ENCODE measurements around the gene UBTD2. TPM values are rescaled to one million over a fixed set of nuclear protein-coding genes. Genes with fewer than 3 reads are reported as not detected.
"Not testable (repeated sequence)": the region's sequence is repeated elsewhere in the genome, so short reads cannot be mapped to it uniquely, and the experiment has no call there.

UBTD2 gene
- 22.3 TPM for polyA plus RNA-seq (2012; ENCODE audit: insufficient read depth, insufficient read length, low read depth)

GRCh38 chr5:172283020-172283861, at the start of gene UBTD2:
Gene UBTD2 (minus strand): TSS chr5:172283764. CDS start chr5:172283665, 99 bp downstream.
- no peaks in the 10 kb centered on the region for H3K27me3 ChIP-seq
- TF ChIP-seq CTCF (IDR thresholded peaks at IDR 0.05; ENCODE audit: low read depth, low read length), result peak; percentile 49
- H3K4me3 ChIP-seq (ENCODE audit: low read depth, low read length), result peak within 1 kb of the TSS; percentile 94
- no peaks in the 10 kb centered on the region for H3K9me3 ChIP-seq
- no peaks in the 10 kb centered on the region for H3K36me3 ChIP-seq
- peaks cover 5% of the 10 kb centered on the region for H3K4me1 ChIP-seq
- peak; percentile 87 for DNase-seq

- not testable (repeated sequence) for DNase-seq; H3K9me3 ChIP-seq; H3K4me3 ChIP-seq (ENCODE audit: low read depth, low read length); H3K4me1 ChIP-seq; H3K36me3 ChIP-seq; H3K27me3 ChIP-seq
Observed at GRCh38 chr5:172326901-172327300, 43.3 kb upstream of the UBTD2 start.

- Histone ChIP-seq H3K4me1 (no peaks in the 10 kb centered on the region), H3K9me3 (no peaks in the 10 kb centered on the region)
- TF ChIP-seq CTCF (IDR thresholded peaks at IDR 0.05; ENCODE audit: low read depth, low read length), result no peak
Observed at GRCh38 chr5:172325452-172325851, 41.9 kb upstream of the UBTD2 start.

GRCh38 chr5:172322028-172322965, 38.7 kb upstream of the UBTD2 start:
- H3K4me3 ChIP-seq (ENCODE audit: low read depth, low read length), result no peak overlapping the region; the same call in 1 of the 2 replicates
- no peaks in the 10 kb centered on the region for H3K9me3 ChIP-seq

More at GRCh38 chr5:172325452-172325851, 41.9 kb upstream of the UBTD2 start:
- H3K36me3 ChIP-seq, result no peaks in the 10 kb centered on the region
- no peak overlapping the region for H3K4me3 ChIP-seq (ENCODE audit: low read depth, low read length)
- DNase-seq, result no peak
- no peaks in the 10 kb centered on the region for H3K27me3 ChIP-seq

GRCh38 chr5:172321593-172321992, 38.0 kb upstream of the UBTD2 start:
- Histone ChIP-seq H3K4me3 (ENCODE audit: low read depth, low read length) (no peak overlapping the region; the same call in 1 of the 2 replicates), H3K9me3 (no peaks in the 10 kb centered on the region), H3K36me3 (no peaks in the 10 kb centered on the region), H3K27me3 (no peaks in the 10 kb centered on the region), H3K4me1 (no peaks in the 10 kb centered on the region)
- no peak for TF ChIP-seq CTCF (IDR thresholded peaks at IDR 0.05; ENCODE audit: low read depth, low read length)
- DNase-seq, result no peak

More at GRCh38 chr5:172322028-172322965, 38.7 kb upstream of the UBTD2 start:
- Histone ChIP-seq H3K36me3 (no peaks in the 10 kb centered on the region), H3K4me1 (no peaks in the 10 kb centered on the region), H3K27me3 (no peaks in the 10 kb centered on the region)
- TF ChIP-seq CTCF (IDR thresholded peaks at IDR 0.05; ENCODE audit: low read depth, low read length), result no peak
- DNase-seq, result peak; percentile 30

GRCh38 chr5:172319708-172320441, 36.3 kb upstream of the UBTD2 start:
- no peak overlapping the region for H3K4me3 ChIP-seq (ENCODE audit: low read depth, low read length)
- no peaks in the 10 kb centered on the region for H3K27me3 ChIP-seq
- no peaks in the 10 kb centered on the region; the same call in 1 of the 2 replicates for H3K4me1 ChIP-seq
- no peak for TF ChIP-seq CTCF (IDR thresholded peaks at IDR 0.05; ENCODE audit: low read depth, low read length)
- H3K9me3 ChIP-seq, result no peaks in the 10 kb centered on the region
- no peak for DNase-seq
- H3K36me3 ChIP-seq, result no peaks in the 10 kb centered on the region
